Fibroblast of lung (primary cell): Measurements from ENCODE around the gene BCLAF1. TPM values are rescaled to one million over a fixed set of nuclear protein-coding genes. Genes with fewer than 3 reads are reported as not detected.
"Not testable (repeated sequence)": the region's sequence is repeated elsewhere in the genome, so short reads cannot be mapped to it uniquely, and the experiment has no call there.

ENCODE experiments used
- DNase-seq, 2 donors: peaks; one replicate each; pipeline versions ENCODE4 v3.0.0 to v3.0.0-alpha.2; 2010; ENCODE audit warnings: low read depth in 2 of 2
- H2AFZ ChIP-seq: 2 replicates; pipeline ENCODE4 v1.5.1; 2012; ENCODE audit warnings: low read length, control low read depth, inconsistent platforms
- H3K27ac ChIP-seq: 2 replicates; pipeline ENCODE4 v1.5.1; 2011; ENCODE audit warnings: low read length, control low read depth; ENCODE audit not compliant: insufficient read depth
- H3K27me3 ChIP-seq: 2 replicates; pipeline ENCODE4 v1.5.1; 2011; ENCODE audit warnings: mild to moderate bottlenecking, low read length; ENCODE audit not compliant: control insufficient read depth, insufficient read depth
- H3K36me3 ChIP-seq: 2 replicates; pipeline ENCODE4 v1.5.1; 2011; ENCODE audit warnings: low read length; ENCODE audit not compliant: control insufficient read depth, insufficient read depth
- H3K4me1 ChIP-seq: 2 replicates; pipeline ENCODE4 v1.5.1; 2011; ENCODE audit warnings: low read length; ENCODE audit not compliant: control insufficient read depth, insufficient read depth; ENCODE audit errors: extremely low read depth
- H3K4me2 ChIP-seq: 2 replicates; pipeline ENCODE4 v1.5.1; 2011; ENCODE audit warnings: low read length, control low read depth; ENCODE audit not compliant: insufficient read depth; ENCODE audit errors: extremely low read depth
- H3K4me3 ChIP-seq, 4 experiments: fragments of 200-600 bp in 1 of 4; sonication (generic) in 1 of 4; replicated peaks in 1 of 4; 2 replicates each; pipeline ENCODE4 v1.5.1; 2011 to 2016; ENCODE audit warnings: low read length in 4 of 4, low read depth in 3 of 4, mild to moderate bottlenecking in 3 of 4, control low read depth in 2 of 4, inconsistent platforms in 1 of 4, mixed read lengths in 1 of 4; ENCODE audit not compliant: insufficient read depth in 1 of 4; ENCODE audit errors: control extremely low read depth in 1 of 4
- H3K79me2 ChIP-seq: 2 replicates; pipeline ENCODE4 v1.5.1; 2012; ENCODE audit warnings: mild to moderate bottlenecking, low read length, inconsistent platforms; ENCODE audit not compliant: control insufficient read depth, insufficient read depth
- H3K9ac ChIP-seq: 2 replicates; pipeline ENCODE4 v1.5.1; 2011; ENCODE audit warnings: mild to moderate bottlenecking, low read length, control low read depth; ENCODE audit not compliant: insufficient read depth
- H3K9me3 ChIP-seq: 2 replicates; pipeline ENCODE4 v1.5.1; 2012; ENCODE audit warnings: low read depth, low read length; ENCODE audit not compliant: control insufficient read depth, insufficient read depth
- H4K20me1 ChIP-seq: 2 replicates; pipeline ENCODE4 v1.5.1; 2011; ENCODE audit warnings: low read length; ENCODE audit not compliant: control insufficient read depth, insufficient read depth; ENCODE audit errors: extremely low read depth
- CTCF ChIP-seq, 2 donors: IDR thresholded peaks in 1 of 2; conservative IDR thresholded peaks in 1 of 2; 1 replicate in 1 of 2; 2 replicates in 1 of 2; pipeline ENCODE4 v1.5.1; 2011 to 2012; ENCODE audit warnings: low read length in 2 of 2, control low read depth in 1 of 2, inconsistent platforms in 1 of 2, low read depth in 1 of 2, mild to moderate bottlenecking in 1 of 2
- EZH2 ChIP-seq: IDR thresholded peaks from 2 replicates; pipeline ENCODE4 v1.5.1; 2012; ENCODE audit warnings: low read length, control low read depth, mild to moderate bottlenecking; ENCODE audit errors: missing control alignments
- polyA plus RNA-seq, 2 donors: library from polyadenylated mRNA; depleted of rRNA in 1 of 2; stranded (reverse) in 1 of 2; unstranded in 1 of 2; fragments of >200 nt; gene quantifications; 2 replicates each; pipeline ENCODE4 v1.2.1, GENCODE V29; 2011 to 2012; ENCODE audit warnings: missing spikeins in 1 of 2
- total RNA-seq: library from RNA; depleted of rRNA; stranded (reverse); fragments of >200 nt; gene quantifications from 2 replicates; pipeline ENCODE4 v1.2.1, GENCODE V29; 2014

Gene BCLAF1
- total and polyA plus RNA-seq, 2 donors (not counting 1 experiment from before 2014, with no cell fraction given) = 82.6 to 102 TPM

- no peak overlapping the region for H3K4me2 ChIP-seq
- no peak overlapping the region for H3K4me3 ChIP-seq
- H3K79me2 ChIP-seq = no peaks in the 10 kb centered on the region
- H3K9me3 ChIP-seq = no peaks in the 10 kb centered on the region
- H3K36me3 ChIP-seq = no peaks in the 10 kb centered on the region
- H2AFZ ChIP-seq = no peak overlapping the region
- no peaks in the 10 kb centered on the region for H3K4me1 ChIP-seq
- H4K20me1 ChIP-seq = no peaks in the 10 kb centered on the region
- no peak for TF ChIP-seq EZH2
- TF ChIP-seq CTCF (conservative IDR thresholded peaks at IDR 0.05 in 1 of 2, IDR thresholded peaks at IDR 0.05 in 1 of 2; ENCODE audit: low read depth in 1 of 2, low read length in 2 of 2) = no peak
- peaks cover 6% of the 10 kb centered on the region for H3K27me3 ChIP-seq
- DNase-seq = no peak
- H3K9ac ChIP-seq = no peak overlapping the region
- H3K27ac ChIP-seq = no peak overlapping the region
These were observed 19.5 kb upstream of the BCLAF1 start for GRCh38 chr6:136309171-136309570.

GRCh38 chr6:136308469-136308868 is 18.8 kb upstream of the BCLAF1 start:
- H3K27me3 ChIP-seq, H3K27ac ChIP-seq, H4K20me1 ChIP-seq, H3K79me2 ChIP-seq, DNase-seq, H3K9ac ChIP-seq, H3K4me2 ChIP-seq, H3K9me3 ChIP-seq, H3K4me1 ChIP-seq, H3K4me3 ChIP-seq, H2AFZ ChIP-seq, H3K36me3 ChIP-seq: not testable (repeated sequence)

GRCh38 chr6:136307351-136307750 is 17.7 kb upstream of the BCLAF1 start:
- no peak overlapping the region for H3K4me2 ChIP-seq
- no peak for DNase-seq
- H3K9ac ChIP-seq = no peak overlapping the region
- H3K4me3 ChIP-seq = no peak overlapping the region
- no peak overlapping the region for H2AFZ ChIP-seq
- H4K20me1 ChIP-seq = no peaks in the 10 kb centered on the region
- H3K27me3 ChIP-seq = peaks cover 6% of the 10 kb centered on the region
- H3K79me2 ChIP-seq = no peaks in the 10 kb centered on the region
- H3K36me3 ChIP-seq = no peaks in the 10 kb centered on the region
- no peak for TF ChIP-seq CTCF (conservative IDR thresholded peaks at IDR 0.05 in 1 of 2, IDR thresholded peaks at IDR 0.05 in 1 of 2; ENCODE audit: low read depth in 1 of 2, low read length in 2 of 2)
- TF ChIP-seq EZH2 = no peak
- no peak overlapping the region for H3K27ac ChIP-seq
- no peaks in the 10 kb centered on the region for H3K9me3 ChIP-seq
- H3K4me1 ChIP-seq = no peaks in the 10 kb centered on the region
